Osteocyte (in vitro differentiated cells): ENCODE results near the gene USP36. TPM values are rescaled to one million over a fixed set of nuclear protein-coding genes. Genes with fewer than 3 reads are reported as not detected.
"Not testable (repeated sequence)": the region's sequence is repeated elsewhere in the genome, so short reads cannot be mapped to it uniquely, and the experiment has no call there.

ENCODE experiments used
- DNase-seq: peaks from one replicate; pipeline ENCODE4 v3.0.0; 2021; ENCODE audit warnings: mixed read lengths; ENCODE audit not compliant: unreplicated experiment; ENCODE audit errors: extremely low spot score
- H3K27ac Mint-ChIP-seq: one replicate; pipeline ENCODE4 v1.8.0; 2021; ENCODE audit warnings: mild to moderate bottlenecking, mixed read lengths; ENCODE audit not compliant: unreplicated experiment
- H3K27me3 Mint-ChIP-seq: one replicate; pipeline ENCODE4 v1.8.0; 2021; ENCODE audit warnings: mixed read lengths; ENCODE audit not compliant: unreplicated experiment
- H3K36me3 Mint-ChIP-seq: one replicate; pipeline ENCODE4 v1.8.0; 2021; ENCODE audit warnings: mixed read lengths; ENCODE audit not compliant: unreplicated experiment
- H3K4me1 Mint-ChIP-seq: one replicate; pipeline ENCODE4 v1.8.0; 2021; ENCODE audit warnings: mixed read lengths; ENCODE audit not compliant: unreplicated experiment
- H3K4me3 Mint-ChIP-seq: one replicate; pipeline ENCODE4 v1.8.0; 2021; ENCODE audit warnings: mild to moderate bottlenecking, moderate library complexity, mixed read lengths; ENCODE audit not compliant: unreplicated experiment
- H3K9me3 Mint-ChIP-seq: one replicate; pipeline ENCODE4 v1.8.0; 2021; ENCODE audit warnings: mixed read lengths; ENCODE audit not compliant: unreplicated experiment
- CTCF ChIP-seq: fragments of 200-600 bp; sonication (generic); IDR thresholded peaks from 2 replicates; pipeline ENCODE4 v1.5.0; 2021; ENCODE audit warnings: antibody characterized with exemption, mild to moderate bottlenecking, moderate library complexity
- total RNA-seq: library from RNA; stranded (reverse); gene quantifications from 2 replicates; pipeline ENCODE4 v1.2.1, GENCODE V29; 2021

Gene USP36
- total RNA-seq, 1 donor from 2014 or later: 56.2 TPM

DNA sequence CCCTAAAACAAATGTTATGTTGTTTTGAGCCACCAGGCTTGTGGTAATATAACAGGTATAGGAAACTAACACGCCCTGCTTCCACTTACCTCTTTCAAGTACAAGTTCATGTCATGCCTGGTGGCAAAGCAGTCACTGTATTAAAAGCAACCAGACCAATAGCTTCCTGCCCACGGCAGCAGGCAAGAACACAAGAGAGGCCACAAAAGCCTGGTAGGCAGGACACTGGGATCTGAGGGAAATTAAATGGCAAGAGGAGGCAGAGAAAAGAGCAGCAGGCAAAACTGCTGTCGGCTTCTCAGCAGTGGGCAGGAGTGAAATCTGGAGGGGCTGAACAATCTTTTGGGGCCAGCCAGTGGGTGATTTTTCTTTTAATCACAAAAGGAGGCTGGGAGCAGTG lies 60.8 kb downstream of the USP36 start:
- DNase-seq: no peak
- peaks cover 47% of the 10 kb centered on the region for H3K4me1 Mint-ChIP-seq
- H3K4me3 Mint-ChIP-seq: peak overlapping the region; percentile 66
- TF ChIP-seq CTCF: no peak
- H3K9me3 Mint-ChIP-seq: no peaks in the 10 kb centered on the region
- peak overlapping the region; percentile 69 for H3K27ac Mint-ChIP-seq
- no peaks in the 10 kb centered on the region for H3K27me3 Mint-ChIP-seq
- H3K36me3 Mint-ChIP-seq: no peaks in the 10 kb centered on the region

DNA sequence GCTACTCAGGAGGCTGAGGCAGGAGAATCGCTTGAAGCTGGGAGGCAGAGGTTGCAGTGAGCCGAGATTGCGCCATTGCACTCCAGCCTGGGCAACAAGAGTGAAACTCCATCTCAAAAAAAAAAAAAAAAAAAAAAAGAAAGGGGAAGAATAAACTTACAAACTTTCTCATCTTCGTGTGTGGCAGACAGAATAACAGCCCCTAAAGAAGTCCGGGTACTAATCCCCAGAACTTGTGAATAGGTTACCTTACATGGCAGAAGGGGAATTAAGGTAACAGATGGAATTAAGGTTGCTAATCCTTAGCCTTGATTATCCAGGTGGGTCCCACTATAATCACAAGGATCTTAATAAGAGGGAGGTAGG lies 61.3 kb downstream of the USP36 start:
- Mint-ChIP-seq H3K4me1 (peaks cover 53% of the 10 kb centered on the region), H3K27ac (peak overlapping the region; percentile 34)
- not testable (repeated sequence) for H3K27me3 Mint-ChIP-seq, H3K9me3 Mint-ChIP-seq, H3K4me3 Mint-ChIP-seq, DNase-seq, H3K36me3 Mint-ChIP-seq

- Mint-ChIP-seq H3K27ac (no peak overlapping the region), H3K36me3 (peaks cover 2% of the 10 kb centered on the region), H3K27me3 (no peaks in the 10 kb centered on the region), H3K4me3 (no peak overlapping the region), H3K4me1 (peaks cover 51% of the 10 kb centered on the region), H3K9me3 (no peaks in the 10 kb centered on the region)
- TF ChIP-seq CTCF: no peak
- no peak for DNase-seq
Measured at GRCh38 chr17:78777881-78778280, 62.7 kb downstream of the USP36 start.

DNA sequence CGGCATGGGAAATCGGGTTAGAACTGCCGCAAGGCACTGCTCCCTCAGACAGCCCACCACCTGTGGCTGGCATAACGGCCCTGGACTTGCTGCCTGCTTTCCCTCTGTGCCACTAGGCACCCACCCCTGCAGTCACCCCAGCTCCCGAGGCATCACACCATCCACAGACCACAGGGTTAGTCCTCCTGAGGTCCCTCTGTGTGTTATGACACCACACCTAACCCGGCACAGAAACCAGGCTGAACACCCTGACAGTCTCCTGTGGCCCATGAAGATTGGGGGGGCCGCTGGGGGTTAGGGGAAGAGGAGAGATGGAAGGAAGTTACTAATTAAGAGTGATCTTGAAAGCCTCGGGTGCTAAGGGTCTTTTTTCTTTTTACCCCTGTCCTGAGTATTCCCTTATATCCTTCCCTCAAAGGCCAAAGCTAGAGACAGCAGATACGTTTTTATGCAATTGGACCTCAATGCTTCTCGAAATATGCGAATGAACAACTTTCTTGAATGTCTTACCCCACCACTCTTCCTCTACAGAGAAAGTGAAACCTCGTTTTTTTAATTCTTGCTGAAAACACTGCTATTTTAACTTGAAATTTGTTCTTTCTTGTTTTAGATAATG lies 65.5 kb downstream of the USP36 start:
- Mint-ChIP-seq H3K27ac (peak overlapping the region; percentile 63), H3K9me3 (no peaks in the 10 kb centered on the region), H3K36me3 (peaks cover 4% of the 10 kb centered on the region), H3K4me1 (peaks cover 44% of the 10 kb centered on the region), H3K4me3 (peak overlapping the region; percentile 23), H3K27me3 (no peaks in the 10 kb centered on the region)
- TF ChIP-seq CTCF: no peak
- DNase-seq: no peak

DNA sequence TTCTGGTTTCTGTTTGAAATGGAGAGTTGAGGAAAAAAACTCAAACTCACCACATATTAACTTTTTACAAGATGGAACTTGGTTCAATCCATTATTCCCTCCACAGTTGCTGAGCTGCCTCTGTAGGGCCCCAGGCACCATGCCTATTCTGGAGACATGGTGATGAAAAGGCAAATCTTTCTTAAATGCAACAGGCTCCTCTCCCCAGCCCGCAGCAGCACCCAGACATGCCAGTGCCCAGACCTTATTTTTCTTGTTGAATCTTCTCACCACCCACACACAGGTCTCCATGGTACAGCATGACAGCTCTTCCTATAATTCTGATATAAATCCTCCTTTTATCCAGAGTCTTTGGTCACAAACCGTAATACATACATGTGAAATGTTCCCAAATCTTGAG lies 66.2 kb downstream of the USP36 start:
- Mint-ChIP-seq H3K4me1 (peaks cover 40% of the 10 kb centered on the region), H3K4me3 (no peak overlapping the region), H3K9me3 (no peaks in the 10 kb centered on the region), H3K36me3 (peaks cover 4% of the 10 kb centered on the region), H3K27ac (peak overlapping the region; percentile 63), H3K27me3 (no peaks in the 10 kb centered on the region)
- no peak for TF ChIP-seq CTCF
- DNase-seq: no peak
